ENCODE data around the gene HLA-DRA.

Gene HLA-DRA

DNA sequence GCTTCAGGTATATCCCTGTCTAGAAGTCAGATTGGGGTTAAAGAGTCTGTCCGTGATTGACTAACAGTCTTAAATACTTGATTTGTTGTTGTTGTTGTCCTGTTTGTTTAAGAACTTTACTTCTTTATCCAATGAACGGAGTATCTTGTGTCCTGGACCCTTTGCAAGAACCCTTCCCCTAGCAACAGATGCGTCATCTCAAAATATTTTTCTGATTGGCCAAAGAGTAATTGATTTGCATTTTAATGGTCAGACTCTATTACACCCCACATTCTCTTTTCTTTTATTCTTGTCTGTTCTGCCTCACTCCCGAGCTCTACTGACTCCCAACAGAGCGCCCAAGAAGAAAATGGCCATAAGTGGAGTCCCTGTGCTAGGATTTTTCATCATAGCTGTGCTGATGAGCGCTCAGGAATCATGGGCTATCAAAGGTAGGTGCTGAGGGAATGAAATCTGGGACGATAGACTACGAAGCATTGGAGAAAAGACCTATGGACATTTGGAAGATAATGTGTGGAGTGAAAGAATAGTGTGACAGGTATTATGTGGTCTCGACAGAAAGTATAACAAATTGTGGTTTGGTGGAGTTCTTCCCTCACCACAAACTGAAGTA, at the start of gene HLA-DRA:
HLA-DRA (plus strand) TSS at position 286 of the 613 bp plus-strand sequence; CDS start at position 350, 64 bp downstream.
- DNase-seq = peak; percentile 93

DNA sequence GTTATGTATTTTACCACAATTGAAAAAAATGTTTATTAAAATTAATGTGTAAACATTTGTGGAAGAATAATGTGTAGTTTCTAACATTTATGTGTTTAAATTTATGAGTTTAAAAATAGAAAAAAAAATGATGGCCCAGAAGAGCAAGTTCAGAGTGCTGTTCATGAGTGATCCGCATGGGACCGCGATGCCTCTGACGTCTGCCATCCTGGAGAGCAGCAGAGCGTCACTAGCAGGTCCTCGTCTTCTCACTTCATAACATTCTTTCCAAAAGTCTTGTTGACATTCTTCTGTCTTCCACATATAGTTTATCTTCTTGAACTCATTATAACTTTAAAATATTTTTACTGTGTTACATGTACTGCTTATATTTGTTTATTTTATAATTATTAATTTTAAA, 48.2 kb upstream of the HLA-DRA start:
- DNase-seq = no peak

DNA sequence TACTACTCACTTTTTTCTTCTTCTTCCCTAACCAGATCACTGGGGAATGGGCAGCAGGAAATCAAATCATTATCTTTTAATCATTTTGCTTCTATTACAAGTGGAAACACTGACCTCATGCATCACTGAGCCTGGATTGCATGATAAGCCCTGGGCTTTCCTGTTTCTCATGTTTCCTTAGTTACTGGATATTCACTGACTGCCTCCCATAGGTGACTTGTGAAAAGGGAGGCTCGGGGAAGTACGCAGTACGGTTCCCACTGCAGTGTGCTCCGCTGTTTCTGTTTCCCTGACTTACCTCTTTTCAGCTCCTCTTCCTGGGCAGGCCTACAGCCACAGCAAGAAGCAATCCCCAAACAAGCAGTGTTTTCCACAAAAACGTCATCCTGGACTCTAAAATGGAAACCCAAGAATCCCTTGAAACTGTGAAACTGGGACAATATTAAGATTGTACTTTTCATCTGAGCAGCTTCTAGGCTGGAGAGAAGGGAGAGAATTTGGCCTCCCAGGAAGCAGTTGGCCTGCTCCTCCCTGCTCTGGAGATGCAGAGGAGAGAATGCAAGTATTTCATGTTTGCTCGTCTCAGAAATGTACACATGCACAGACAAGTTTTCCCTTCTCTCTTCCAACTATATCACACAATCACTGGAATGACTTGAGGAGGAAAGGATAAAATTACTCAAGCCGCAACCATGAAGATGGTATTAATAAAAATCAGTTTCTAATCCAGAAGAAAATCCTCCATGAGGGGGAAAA, 45.8 kb upstream of the HLA-DRA start:
- DNase-seq = no peak

GRCh38 chr6:32396028-32396427, 43.7 kb upstream of the HLA-DRA start:
- no peak for DNase-seq

DNA sequence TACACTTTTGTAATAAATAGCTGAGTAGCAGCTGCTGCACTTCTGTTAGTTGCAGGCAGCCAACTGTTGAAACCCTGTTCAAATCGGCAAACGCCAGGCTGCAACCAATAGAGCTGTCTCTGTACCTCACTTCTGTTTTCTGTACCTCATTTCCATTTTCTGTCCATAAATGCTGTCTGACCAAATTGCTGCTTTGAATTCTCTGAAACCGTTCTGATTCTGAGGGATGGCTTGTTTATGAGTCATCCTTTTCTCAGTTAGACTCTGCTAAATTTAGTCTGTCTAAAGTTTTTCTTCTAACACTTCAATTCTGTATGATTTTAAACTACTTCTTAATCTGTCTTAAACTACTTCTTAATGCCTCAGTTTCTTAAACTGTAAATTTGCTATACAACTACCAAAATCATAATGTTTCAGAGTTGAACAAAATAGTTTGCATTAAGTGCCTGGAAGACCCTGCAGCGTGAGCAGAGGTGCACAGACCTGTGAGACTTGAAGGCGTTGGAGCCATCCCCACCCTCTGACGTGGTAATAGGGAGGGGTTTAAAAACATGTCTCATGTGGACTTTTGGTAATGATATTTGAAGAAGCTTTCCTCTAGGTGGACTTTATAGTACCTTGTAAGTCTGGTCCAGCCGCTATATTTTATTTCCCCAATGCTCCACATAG, 42.3 kb upstream of the HLA-DRA start:
- peak; percentile 52 for DNase-seq

GRCh38 chr6:32401284-32401963, 38.3 kb upstream of the HLA-DRA start:
- DNase-seq = no peak

DNA sequence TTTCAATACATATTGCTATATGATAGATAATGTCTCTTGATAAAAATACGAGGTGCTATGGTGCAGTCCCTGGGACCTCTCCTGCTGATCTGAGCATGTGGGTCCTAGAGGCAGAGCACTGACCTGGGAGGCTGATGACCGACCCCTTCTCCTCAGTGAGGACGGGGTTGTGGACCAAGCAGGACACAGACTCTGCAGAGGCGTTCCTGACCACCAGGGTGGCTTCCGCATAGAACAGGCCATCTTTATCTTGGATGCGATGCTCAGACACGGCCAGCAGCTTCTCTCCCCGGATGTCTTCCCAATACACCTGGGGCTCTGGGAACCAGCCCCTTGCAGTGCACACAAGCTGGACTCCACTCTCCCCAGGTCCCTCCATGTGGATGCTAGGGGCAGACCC, 36.9 kb upstream of the HLA-DRA start:
- DNase-seq = no peak

- DNase-seq = no peak
Measured at GRCh38 chr6:32405656-32406055, 34.0 kb upstream of the HLA-DRA start.

DNA sequence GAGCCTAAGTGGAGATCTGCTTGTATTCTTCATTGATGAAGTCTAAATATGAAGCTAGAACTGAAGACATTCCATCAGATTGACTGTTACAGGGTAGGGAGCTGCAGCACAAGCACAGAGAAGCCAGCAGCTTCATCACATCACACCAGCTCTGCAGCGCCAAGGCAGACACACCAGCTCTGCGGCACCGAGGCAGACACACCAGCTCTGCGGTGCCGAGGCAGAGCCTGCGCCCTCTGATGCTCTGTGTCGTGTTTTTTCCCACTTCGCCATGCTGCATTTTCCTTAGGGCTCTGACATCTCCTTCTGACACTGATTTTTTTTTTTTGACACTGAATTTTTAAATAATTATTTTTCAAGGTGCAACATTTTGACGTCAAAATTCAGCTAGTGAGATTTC, 33.5 kb upstream of the HLA-DRA start:
- DNase-seq = no peak

DNA sequence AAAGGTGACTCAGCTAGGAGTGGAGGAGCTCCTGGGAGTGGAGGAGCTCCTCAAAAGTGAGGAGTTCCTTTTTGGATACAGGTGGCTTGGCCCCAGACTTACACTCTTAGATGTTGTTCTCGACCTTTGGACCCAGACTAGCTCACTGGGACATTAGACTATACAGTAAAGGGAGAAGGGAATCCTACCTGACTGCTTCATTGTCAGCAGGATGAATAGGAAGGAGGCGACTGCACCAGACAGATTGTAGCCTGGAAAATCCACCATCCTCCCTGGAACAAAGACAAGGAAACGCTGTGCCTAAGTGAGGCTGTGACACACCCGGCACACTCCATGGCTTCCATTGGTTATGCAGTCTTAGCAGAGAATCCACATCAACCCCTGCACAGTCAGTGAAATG, 32.8 kb upstream of the HLA-DRA start, which contains the start of gene BTNL2:
BTNL2 (minus strand) TSS at position 325 of the 400 bp plus-strand sequence; CDS start at position 267, 58 bp downstream.
- DNase-seq = no peak

DNA sequence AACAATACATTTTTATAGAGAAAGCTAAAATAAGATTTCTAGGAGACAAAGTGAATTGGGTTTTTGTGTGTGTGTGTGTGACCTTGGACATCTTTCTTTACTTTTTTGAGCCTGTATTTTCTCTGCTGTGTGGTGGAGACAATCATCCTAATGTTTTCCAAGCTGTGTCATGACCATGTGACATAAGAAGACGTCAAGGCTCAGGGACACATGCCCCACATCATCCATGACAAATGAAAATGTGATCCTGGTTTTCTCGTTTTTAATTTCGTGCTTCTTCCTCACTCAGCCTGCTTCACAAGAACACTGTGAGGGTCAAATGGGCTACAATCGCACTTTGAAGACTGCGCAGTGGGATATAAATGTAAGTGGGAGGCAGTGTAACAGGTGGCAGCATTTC, 28.8 kb upstream of the HLA-DRA start:
- no peak for DNase-seq

DNA sequence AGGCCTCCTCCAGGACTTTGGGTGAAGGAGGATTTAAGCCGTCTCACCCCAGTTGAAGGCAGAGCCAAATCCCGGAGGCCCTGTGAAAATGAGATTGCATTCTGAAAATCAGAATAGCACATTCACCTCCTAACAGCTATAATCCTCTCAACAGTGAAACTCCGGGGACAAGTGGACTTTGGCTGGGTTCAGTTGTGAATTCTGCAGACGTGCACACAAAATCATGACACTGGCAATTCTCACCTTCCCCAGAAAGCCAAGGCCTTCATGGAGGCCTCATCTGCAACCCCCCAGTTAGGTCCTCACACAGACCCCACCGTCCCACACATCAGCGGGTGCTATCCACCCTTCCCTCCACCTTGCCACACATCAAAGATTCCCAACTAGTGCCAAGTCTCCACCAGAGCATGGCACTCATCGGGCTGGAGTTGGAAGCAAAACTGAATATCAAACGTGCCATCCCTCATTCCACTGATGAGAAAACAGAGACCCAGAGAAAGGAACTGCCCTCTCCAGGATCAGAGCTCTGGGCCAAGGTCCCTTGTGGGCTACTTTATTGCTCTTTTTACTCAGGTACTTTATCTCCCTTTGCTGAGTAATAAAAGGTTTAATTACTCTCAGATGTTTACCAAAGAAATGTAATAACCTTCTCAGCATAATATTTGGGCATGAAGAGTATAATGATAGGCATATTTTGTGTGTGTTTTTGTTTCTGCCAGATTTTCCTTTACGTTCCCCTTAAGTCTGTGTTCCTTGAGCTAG, 27.9 kb upstream of the HLA-DRA start:
- no peak for DNase-seq

- DNase-seq = peak; percentile 80
Measured at GRCh38 chr6:32413427-32414047, 26.1 kb upstream of the HLA-DRA start.

DNA sequence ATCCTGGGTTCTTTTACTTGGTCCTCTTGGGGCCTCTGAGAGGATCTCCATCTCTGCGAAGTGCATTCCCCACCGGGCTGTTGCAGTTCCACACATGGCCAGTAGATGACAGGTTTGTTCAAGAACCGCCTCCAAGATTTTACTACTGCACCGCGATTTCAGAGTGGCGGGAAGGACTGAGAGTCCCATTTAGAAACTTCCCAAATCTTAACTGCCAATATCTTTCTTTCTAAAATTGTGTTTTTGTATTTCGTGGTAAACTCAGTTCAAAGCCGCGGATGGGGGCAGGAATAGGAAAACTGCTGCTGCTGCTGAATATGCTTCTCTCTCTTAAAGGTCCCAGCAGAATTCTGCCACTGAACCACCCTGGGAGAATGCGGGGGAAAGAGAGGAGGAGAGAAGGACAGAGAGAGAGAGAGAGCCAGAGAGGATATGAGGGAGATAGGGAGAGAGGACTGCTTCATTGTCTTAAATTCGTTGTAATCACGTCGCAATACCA, 24.1 kb upstream of the HLA-DRA start:
- DNase-seq = peak; percentile 80

DNA sequence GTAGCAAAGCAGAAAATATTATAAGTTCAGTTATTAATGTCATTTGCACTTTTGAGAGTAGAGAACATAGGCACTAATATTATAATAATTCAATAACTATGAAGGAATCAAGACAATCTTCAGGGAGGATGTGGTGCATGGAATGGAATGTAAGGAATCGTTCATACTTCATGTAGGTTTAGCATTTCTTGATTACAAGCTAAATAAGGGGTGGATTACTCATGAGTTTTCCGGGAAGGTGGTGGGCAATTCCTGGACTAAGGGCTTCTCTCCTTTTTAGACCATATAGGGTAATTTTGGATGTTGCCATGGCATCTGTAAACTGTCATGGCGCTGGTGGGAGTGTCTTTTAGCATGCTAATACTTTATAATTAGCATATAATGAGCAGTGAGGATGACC, 23.7 kb upstream of the HLA-DRA start:
- no peak for DNase-seq

GRCh38 chr6:32424589-32425300, 14.9 kb upstream of the HLA-DRA start:
- DNase-seq = no peak

DNA sequence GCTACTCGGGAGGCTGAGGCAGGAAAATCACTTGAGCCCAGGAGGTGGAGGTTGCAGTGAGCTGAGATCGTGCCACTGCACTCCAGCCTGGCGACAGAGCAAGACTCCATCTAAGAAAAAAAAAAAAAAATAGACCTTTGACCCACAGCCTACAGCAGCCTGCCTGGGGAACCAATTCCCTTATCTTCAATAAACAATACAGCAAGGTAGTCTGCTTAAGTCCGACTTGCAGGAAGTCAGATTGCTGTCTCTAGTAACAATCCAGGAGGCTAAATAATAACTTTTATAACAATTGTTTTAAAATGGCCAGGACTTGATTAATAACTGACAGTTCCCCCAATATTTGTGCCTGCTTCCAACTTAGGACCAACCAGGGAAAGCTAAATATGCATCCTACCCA, 13.3 kb upstream of the HLA-DRA start:
- DNase-seq = no peak

- DNase-seq = no peak
Measured at GRCh38 chr6:32427218-32427617, 12.5 kb upstream of the HLA-DRA start.

GRCh38 chr6:32427934-32428474, 11.7 kb upstream of the HLA-DRA start:
- DNase-seq = no peak

DNA sequence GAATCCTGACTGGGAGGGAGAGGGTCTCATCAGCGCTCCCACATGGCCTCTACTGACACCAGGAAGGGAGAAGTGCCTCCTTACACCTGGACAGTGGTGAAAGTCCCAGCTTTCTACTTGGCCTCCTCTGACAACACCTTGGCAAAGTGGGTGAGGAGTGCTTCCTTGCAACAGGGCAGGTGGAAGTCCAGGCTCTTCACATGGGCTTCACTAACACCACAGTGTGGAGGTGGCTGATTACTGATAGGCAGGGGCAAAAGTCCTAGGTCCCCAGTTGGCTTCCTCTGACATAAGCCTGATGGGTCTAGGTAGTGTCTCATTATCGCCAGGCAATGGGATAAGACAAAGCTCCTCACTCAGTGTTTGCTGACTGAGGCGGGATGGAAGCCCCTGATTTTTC, 9.5 kb upstream of the HLA-DRA start:
- DNase-seq = no peak

DNA sequence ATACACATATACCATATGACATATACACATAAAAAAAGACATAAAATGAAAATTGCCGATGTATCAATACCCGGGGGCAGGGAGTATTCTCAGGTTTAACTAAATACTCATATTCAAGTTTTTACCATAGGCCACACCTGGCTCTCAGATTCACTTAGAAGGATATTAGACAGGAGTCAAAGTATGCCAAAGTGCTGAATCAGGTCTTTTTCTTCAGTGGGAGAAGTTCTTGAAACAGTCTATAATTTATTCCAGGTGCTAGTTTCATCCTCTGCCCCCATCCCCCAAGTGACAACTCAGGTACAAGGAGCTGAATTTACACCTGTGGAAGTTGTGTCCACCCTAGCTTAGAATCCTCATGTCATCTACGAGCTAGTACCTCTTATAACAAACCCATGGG, 8.5 kb upstream of the HLA-DRA start:
- DNase-seq = no peak
